MCF 10A (cell line): ENCODE measurements around the gene ATP5F1E. TPM values are rescaled to one million over a fixed set of nuclear protein-coding genes. Genes with fewer than 3 reads are reported as not detected.

Experiments used
- BruUV-seq: library from RNA; stranded (reverse); fragments of 400-500 nt; replicated peaks from 2 replicates; lab custom pipeline; 2021; lab: Mats Ljungman, UMichigan
- CTCF ChIA-PET: fragments of 300-600 bp; sonication (Branson Sonifier 250); formaldehyde crosslinking; extraction: SDS; loops from one replicate; lab custom pipeline; 2021; ENCODE audit warnings: antibody characterized with exemption, inconsistent platforms; lab: Yijun Ruan, JAX
- POLR2A ChIA-PET: fragments of 300-600, 350-650 bp; sonication (Branson Sonifier 250); formaldehyde crosslinking; extraction: SDS; loops from one replicate; lab custom pipeline; 2020; ENCODE audit warnings: antibody characterized with exemption, inconsistent platforms; lab: Yijun Ruan, JAX
- DNase-seq: peaks from one replicate; pipeline ENCODE4 v3.0.0-alpha.2; 2018; ENCODE audit not compliant: unreplicated experiment
- H3K27ac Mint-ChIP-seq: one replicate; pipeline ENCODE4 v1.8.0; 2022; ENCODE audit warnings: mild to moderate bottlenecking, low read depth, mixed read lengths; ENCODE audit not compliant: unreplicated experiment
- H3K27me3 Mint-ChIP-seq: one replicate; pipeline ENCODE4 v1.8.0; 2022; ENCODE audit warnings: mixed read lengths; ENCODE audit not compliant: insufficient read depth, unreplicated experiment
- H3K36me3 Mint-ChIP-seq: one replicate; pipeline ENCODE4 v1.8.0; 2022; ENCODE audit warnings: mild to moderate bottlenecking, moderate library complexity, mixed read lengths; ENCODE audit not compliant: insufficient read depth, unreplicated experiment
- H3K4me1 Mint-ChIP-seq: one replicate; pipeline ENCODE4 v1.8.0; 2022; ENCODE audit warnings: mixed read lengths; ENCODE audit not compliant: insufficient read depth, unreplicated experiment
- H3K4me3 Mint-ChIP-seq: one replicate; pipeline ENCODE4 v1.8.0; 2022; ENCODE audit warnings: mild to moderate bottlenecking, moderate library complexity, mixed read lengths; ENCODE audit not compliant: unreplicated experiment
- H3K9me3 Mint-ChIP-seq: one replicate; pipeline ENCODE4 v1.8.0; 2022; ENCODE audit warnings: mixed read lengths; ENCODE audit not compliant: unreplicated experiment
- intact Hi-C: fragments of 100-400 bp; cut with micrococcal nuclease; formaldehyde crosslinking; loops from 2 replicates; pipeline ENCODE4 v1.14.1; 2022
- total RNA-seq: library from RNA; stranded (reverse); gene quantifications from 2 replicates; pipeline ENCODE4 v1.2.3, GENCODE V29; 2022
- TF ChIP-seq, protein P1 (sequence below): fragments of 200-600 bp; IDR thresholded peaks from one replicate; pipeline ENCODE4 v1.8.0; 2022; ENCODE audit warnings: antibody characterized with exemption, mild to moderate bottlenecking; ENCODE audit not compliant: unreplicated experiment

ATP5F1E gene
- total RNA-seq, 1 experiment from 2014 or later, result 69.7 TPM

- Mint-ChIP-seq H3K9me3 (no peaks in the 10 kb centered on the region), H3K4me1 (peaks cover 21% of the 10 kb centered on the region), H3K36me3 (no peaks in the 10 kb centered on the region), H3K27ac (no peak overlapping the region), H3K27me3 (no peaks in the 10 kb centered on the region), H3K4me3 (no peak overlapping the region)
- TF ChIP-seq, protein P1, sequence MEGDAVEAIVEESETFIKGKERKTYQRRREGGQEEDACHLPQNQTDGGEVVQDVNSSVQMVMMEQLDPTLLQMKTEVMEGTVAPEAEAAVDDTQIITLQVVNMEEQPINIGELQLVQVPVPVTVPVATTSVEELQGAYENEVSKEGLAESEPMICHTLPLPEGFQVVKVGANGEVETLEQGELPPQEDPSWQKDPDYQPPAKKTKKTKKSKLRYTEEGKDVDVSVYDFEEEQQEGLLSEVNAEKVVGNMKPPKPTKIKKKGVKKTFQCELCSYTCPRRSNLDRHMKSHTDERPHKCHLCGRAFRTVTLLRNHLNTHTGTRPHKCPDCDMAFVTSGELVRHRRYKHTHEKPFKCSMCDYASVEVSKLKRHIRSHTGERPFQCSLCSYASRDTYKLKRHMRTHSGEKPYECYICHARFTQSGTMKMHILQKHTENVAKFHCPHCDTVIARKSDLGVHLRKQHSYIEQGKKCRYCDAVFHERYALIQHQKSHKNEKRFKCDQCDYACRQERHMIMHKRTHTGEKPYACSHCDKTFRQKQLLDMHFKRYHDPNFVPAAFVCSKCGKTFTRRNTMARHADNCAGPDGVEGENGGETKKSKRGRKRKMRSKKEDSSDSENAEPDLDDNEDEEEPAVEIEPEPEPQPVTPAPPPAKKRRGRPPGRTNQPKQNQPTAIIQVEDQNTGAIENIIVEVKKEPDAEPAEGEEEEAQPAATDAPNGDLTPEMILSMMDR, result no peak
- DNase-seq, result no peak
- BruUV-seq, result no TSS peak
- POLR2A ChIA-PET, result interaction anchor here (0.7 to 1.1 kb wide), 2 partner anchors 13 to 379 kb away, joined by 3 read pairs; no protein-coding TSS in a partner anchor
- CTCF ChIA-PET, result interaction anchor here (0.5 to 2.0 kb wide), 7 partner anchors 12 to 803 kb away, joined by 3 to 7 read pairs (median 3); no protein-coding TSS in a partner anchor
- intact Hi-C loops, result no loop called here
Measured at GRCh38 chr20:59075934-59076508, 43.9 kb upstream of the ATP5F1E start.

- peak; percentile 47 for DNase-seq
- no peaks in the 10 kb centered on the region for H3K9me3 Mint-ChIP-seq
- no peaks in the 10 kb centered on the region for H3K36me3 Mint-ChIP-seq
- TF ChIP-seq, protein P1, result no peak
- H3K27me3 Mint-ChIP-seq, result no peaks in the 10 kb centered on the region
- no peak overlapping the region for H3K4me3 Mint-ChIP-seq
- H3K4me1 Mint-ChIP-seq, result peaks cover 21% of the 10 kb centered on the region
- ChIA-PET CTCF (no interaction called here), POLR2A (interaction anchor here (1.6 kb wide), 1 partner anchor 10 kb away, joined by 7 read pairs; no protein-coding TSS in a partner anchor)
- no peak overlapping the region for H3K27ac Mint-ChIP-seq
- intact Hi-C loops, result no loop called here
- no TSS peak for BruUV-seq
Measured at GRCh38 chr20:59074456-59074855, 42.3 kb upstream of the ATP5F1E start.

DNA sequence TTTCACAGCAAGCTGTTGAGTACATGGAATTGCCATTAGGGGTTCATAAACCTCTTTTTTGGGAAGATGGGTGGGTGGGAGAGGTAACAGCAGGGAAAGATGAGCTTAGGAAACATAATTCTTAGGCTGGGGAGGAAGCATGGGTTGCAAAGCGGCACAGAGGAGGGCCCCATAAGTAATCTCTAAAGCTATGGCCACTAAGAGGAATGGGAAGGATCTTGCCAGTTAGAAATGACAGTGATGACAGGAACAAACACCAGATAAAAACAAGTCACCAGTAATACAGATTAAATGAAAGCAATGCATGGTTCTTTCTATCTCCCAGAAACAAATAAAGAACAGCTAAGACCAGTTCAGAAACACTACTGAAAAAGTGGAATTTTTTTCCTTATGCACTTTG lies 41.4 kb upstream of the ATP5F1E start:
- Mint-ChIP-seq H3K4me1 (peaks cover 19% of the 10 kb centered on the region), H3K9me3 (no peaks in the 10 kb centered on the region), H3K36me3 (no peaks in the 10 kb centered on the region), H3K4me3 (no peak overlapping the region), H3K27me3 (no peaks in the 10 kb centered on the region), H3K27ac (no peak overlapping the region)
- TF ChIP-seq, protein P1, result no peak
- BruUV-seq, result no TSS peak
- intact Hi-C loops, result no loop called here
- DNase-seq, result no peak
- ChIA-PET CTCF (interaction anchor here (0.6 to 1.6 kb wide), 4 partner anchors 14 to 206 kb away, joined by 3 to 9 read pairs (median 4); no protein-coding TSS in a partner anchor), POLR2A (interaction anchor here (1.6 kb wide), 1 partner anchor 9 kb away, joined by 7 read pairs; no protein-coding TSS in a partner anchor)

DNA sequence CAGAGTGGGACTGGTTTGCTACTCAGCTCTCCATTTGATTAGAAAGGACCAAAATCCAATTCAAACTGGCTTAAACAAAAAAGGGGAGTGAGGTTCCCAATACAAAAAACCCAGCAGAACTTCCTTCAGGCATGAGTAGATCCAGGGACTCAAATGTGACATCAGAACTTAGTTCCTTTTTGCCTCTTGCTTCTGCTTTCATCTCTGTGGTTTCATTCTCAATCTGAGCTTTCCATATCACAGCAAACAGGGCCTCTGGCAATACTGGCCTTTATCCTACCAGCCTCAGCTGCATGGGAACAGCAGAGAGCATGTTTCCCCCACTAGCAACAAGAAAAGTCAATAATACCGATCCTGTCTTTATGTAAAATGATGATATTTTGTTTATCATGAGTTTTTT lies 39.1 kb upstream of the ATP5F1E start:
- H3K4me1 Mint-ChIP-seq, result peaks cover 9% of the 10 kb centered on the region
- TF ChIP-seq, protein P1, result no peak
- no TSS peak for BruUV-seq
- no peak overlapping the region for H3K27ac Mint-ChIP-seq
- POLR2A ChIA-PET, result interaction anchor here (0.8 kb wide), 1 partner anchor 29 kb away, joined by 3 read pairs; the partner anchor contains the start of gene PRELID3B
- DNase-seq, result no peak
- H3K9me3 Mint-ChIP-seq, result no peaks in the 10 kb centered on the region
- no peak overlapping the region for H3K4me3 Mint-ChIP-seq
- H3K36me3 Mint-ChIP-seq, result peaks cover 5% of the 10 kb centered on the region
- CTCF ChIA-PET, result interaction anchor here (0.6 to 1.1 kb wide), 3 partner anchors 17 to 99 kb away, joined by 3 to 4 read pairs (median 3); no protein-coding TSS in a partner anchor
- intact Hi-C loops, result no loop called here
- H3K27me3 Mint-ChIP-seq, result no peaks in the 10 kb centered on the region
